Stimulated activated CD4-positive, alpha-beta T cell treated with anti-CD3 and anti-CD28 coated beads, Interleukin-1b, Interleukin-23, amount 100 ng/mL, for 24 hours (primary cell): ENCODE results near the gene AKAP6.

Experiments used
- DNase-seq, 4 experiments: peaks; one replicate each; pipeline ENCODE4 v3.0.0-alpha.2; 2020; ENCODE audit warnings: low read depth in 4 of 4, low spot score in 1 of 4

The AKAP6 gene

DNA sequence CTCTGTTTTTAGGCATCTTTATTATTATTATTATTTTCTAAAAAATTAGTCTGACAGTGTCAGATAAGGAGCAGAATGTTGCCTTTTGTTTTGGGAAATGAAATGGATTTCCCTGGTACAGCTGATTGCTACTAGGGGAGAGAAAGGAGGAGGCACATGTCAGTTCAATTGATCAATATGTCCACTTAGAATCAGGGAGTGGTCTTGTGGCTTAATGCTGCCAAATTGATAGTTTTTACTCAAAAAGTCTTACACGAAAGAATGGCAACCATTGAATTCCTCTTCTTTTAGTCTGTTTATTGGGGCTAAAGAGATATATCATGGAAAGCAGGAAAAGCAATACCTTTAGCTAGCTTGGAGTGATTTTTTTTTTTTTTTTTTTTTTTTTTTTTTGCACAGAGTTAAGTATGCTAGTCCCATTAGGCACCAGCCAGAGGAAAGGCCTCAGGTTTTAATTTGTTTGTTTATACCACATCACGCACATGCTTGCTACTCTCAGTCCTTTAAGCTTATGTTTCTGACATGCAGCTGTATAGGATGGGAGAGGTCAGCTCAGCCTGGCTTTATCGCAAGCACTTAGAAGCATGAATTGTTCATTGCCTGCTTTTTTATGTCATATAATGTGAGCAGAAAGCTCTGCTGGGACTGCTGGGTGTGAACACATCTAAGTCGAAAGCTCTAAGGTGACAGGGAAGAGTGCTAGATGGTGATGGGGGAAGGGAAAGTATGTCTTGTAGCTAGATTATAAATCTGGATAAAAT, 1.4 kb downstream of the AKAP6 start:
- no peak for DNase-seq

DNA sequence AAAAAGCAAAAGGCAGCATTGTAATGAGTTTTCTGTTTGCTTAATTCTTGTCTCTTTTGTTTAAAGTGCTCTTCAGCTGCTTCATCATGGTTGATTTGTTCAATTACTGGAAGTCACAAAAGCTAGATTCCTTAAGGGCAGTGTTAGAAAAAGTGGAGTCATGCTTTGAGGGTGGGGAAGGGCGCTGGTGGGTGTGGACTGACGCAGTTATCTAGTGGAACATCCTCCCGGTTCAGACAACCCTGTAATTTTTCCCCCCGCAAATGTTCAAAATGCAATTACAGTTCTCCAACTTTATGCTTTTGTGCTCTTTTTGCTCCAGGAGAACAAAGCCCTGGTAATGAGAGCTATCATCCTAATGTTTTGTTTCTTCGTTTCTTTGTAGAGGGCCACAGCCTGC, 2.1 kb downstream of the AKAP6 start:
- DNase-seq = no peak

DNA sequence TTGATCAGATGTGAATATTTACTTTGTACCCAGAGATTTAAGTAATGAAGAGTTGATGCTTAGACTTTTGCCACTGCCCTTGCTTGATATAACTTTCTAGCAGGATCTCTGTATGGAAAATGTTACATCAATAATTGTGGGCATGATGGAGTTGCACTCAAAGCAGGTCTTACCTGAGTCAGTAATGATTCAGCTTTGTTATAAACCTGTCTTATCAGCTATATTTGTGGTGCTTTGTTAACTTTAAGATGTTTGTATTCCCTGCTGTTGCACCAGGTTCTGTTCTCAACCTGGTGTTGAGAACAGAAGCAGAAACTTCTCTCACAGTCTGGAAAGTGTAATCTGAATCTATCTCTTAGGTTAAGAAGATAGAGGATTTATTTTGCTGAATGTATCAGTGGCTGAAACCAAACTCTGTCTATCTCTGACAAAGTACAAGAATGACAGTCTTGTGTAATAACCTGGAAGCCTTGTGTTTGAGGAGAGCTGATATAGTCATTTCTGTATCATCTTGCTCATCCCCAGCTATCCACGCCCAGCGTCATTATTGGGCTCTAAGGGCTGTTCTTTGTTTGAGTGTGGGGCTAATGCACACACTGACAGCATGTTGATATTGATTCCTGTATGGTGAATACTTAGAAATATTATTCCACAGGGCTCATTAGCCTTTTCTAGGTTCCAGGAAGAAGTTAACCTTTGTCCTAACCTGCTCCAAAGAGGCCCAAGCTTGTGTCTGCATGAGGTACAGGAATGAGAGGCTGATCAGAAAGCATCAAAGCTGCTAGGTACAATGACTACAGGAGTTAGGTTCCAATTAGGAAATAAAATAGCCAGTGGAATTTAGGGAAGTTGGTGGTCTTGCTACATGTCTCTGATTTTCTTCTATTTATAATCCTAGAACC, 3.6 kb downstream of the AKAP6 start:
- no peak for DNase-seq

DNA sequence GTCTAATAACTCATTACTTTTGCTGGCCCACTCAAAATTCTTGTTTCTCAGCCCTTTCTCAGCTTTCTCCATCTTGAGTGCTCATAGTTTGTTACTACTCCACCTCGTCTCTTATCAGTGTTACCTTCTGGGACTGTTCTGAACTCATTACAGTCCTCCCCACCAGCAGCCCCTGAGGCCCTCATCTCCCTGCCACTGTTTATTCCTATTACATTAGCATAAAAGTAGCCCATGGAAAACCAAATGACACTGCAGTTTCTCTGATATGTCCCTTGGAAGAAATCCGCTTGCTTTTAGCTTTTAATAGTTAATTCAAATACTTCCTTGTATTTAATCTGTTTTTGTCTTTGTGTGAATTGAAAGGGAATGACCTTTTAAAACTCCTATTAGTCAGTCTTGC, 7.6 kb downstream of the AKAP6 start:
- no peak for DNase-seq

DNA sequence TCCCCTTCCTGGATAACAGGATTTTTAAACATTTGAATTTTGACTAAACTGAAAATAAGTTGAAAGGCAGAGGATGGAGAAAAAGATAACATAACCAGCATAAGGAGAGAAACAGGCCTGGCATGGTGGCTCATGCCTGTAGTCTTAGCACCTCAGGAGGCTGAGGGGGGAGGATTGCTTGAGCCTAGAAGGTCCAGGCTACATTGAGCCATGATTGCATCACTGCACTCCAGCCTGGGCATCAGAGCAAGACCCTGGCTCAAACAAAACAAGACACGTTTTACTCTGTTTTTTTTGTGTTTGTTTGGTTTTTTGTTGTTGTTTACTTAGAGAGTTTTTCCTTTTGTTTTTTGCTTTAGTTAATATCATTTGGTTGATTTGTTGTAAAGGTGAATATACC, 8.7 kb downstream of the AKAP6 start:
- DNase-seq = no peak

DNA sequence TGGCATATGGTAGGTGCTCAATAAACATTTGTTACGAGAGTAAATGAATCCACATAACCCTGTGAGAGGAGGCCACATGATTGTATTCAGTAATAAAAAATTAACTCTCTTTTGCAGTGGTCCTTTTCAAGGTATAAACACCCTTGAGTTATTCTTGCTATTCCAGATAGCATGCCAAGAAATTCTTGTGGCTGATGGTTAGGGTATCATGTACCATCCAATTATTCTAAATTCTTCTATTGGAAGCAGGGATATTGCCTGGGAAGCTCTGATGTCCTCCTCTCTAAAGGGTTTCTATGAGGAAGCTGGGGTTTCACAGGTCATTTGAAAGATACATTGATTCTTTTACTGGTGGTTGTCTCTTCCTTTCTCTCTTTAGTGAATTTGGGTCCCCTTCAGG, 10.1 kb downstream of the AKAP6 start:
- DNase-seq = no peak

DNA sequence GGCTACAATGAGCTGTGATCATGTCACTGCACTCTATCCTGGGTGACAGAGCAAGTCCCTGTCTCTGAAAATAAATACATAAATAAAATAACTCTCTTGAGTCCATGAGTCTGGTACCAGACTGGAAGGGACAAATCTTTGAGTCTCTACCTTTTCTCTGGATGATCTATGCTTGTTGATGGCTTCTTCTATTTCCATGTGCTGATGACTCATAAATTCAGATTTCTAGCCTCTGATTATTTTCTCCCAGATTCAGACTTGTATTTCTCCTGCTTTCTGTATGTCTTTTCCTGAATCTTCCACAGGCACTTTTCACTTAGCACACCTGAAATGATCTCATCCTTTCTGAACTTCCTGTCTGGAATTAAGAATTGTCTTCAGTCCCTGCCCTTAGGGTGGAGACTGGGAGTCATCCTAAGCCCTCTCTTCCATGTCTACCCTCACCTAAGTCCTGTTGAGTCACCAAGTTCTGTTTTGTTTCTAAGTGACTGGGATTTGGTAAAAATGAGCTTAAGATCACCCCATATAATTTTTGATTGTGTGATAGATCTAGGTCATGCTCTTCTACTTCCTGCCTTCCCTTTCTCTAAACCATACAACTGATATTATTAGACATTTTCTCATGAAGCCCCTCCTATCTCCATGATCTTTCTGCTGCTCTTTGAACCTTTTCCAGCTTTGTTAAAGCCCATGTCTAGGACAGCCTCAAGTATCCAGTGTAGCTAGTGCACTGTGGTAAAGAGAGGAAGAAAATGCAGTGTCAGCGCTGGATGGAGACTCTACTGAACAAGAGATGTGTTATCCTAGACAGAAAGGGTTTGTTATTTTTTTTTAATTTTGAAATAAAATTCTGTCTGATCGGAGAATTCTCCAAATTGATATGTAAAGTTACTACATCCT, 13.1 kb downstream of the AKAP6 start:
- DNase-seq = no peak

DNA sequence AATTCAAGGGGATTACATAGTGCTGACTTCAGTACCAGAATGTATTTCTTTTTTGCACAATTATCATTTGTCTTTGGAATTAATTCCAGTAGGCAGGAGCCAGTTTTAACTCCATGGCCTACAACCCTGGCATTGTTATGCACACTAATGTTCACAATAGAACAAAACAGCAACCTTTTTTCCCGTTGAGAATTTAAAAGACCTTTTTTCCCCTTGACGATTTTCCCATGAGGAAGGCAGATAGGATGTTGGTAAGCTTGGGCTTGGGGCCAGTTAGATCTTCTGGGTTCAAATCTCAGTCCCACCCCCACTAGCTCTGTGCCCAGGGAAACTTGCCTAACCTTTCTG, 13.7 kb downstream of the AKAP6 start:
- no peak for DNase-seq

DNA sequence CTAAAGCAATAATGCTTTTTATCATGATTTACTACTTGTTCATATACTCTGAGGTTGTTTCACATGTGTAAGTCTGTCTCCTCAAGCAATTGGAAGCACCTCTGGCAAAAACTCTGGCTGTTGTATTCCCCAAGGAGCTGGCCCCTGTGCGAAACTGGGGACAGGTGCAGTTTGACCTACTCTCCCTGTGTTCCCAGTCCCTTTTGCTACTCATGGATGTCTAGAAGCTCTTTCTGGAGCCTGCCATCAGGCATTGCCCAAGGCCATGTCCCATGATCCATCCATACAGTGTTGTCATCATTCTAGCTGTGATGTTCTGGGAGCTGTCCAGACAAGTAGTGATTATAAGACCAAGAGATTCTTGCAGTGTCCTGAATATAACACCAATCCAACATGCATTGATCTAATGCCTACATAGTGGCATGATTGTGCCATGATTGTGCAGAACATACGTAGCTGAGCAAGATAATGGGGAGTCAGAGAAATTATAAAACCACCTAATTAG, 14.9 kb downstream of the AKAP6 start:
- DNase-seq = no peak

DNA sequence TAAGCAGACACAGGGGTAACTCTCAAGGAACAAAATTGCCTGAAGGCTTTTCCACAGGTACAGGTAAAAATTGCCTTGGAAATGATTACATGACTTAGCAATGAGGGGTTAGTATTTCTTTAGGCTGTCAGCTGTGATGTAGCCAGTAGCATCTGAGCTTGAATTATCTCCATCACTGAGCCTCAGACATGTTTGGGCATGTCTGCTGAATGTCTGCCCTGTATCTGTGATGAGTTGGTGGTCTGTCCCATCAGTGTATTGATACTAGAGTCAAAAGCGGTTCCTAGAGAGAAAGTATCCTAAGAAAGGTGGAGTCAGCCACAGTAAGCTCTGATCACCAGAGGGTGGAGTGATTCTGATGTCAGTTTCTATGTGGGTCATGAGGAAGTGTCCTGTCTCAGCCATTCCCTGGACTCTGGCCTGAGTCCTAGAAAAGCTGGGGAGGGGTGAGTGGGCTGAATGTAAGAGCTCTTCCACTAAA, 16.3 kb downstream of the AKAP6 start:
- no peak for DNase-seq

DNA sequence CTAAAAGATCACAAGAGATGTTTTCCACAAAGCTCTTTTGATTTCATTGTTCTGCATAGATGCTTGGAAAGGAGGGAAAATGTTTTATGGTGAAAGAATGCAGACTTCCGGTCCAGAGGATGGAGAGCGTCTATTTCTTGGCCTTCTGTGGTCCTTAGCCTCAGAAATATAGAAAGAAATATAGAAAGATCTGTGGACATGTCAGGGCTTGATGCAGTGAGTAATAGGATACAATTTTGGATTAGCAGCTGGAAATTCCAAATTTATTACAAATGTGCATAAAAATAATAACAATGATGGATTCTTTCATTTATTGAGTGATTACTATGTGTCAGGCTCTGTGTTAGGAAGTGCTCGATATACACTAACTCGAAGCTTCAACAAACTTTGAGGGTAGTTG, 20.2 kb downstream of the AKAP6 start:
- no peak for DNase-seq

DNA sequence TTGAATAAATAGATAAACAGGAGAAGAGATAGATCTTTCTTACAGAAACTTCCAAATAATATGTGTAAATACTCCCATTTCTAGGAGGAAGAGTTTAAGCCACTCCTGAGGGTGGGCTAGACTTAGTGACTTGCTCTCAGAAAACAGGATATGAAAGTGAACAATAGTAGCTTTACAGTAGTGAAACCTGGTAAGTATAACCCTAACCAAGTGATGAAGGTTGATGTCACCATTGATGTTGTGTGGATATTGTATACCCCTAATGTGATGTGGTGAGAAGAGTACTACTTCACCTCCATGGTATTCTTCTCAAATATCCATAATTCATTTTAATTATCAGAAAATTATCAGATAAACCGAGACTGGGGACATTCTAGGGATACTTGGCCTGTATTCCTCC, 20.9 kb downstream of the AKAP6 start:
- DNase-seq = no peak

DNA sequence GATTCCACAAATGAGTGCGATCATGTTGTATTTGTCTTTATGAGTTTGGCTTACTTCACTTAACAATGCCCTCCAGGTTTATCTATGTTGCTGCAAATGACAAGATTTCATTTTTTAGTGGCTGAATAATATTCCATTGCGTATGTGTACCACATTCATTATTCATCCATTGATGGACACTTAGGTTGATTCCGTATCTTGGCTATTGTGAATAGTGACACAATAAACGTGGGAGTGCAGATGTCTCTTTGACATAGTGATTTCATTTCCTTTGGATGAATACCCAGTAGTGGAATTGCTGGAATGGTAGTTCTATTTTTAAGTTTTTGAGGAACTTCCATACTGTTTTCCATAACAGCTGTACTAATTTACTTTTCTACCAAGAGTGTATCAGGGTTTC, 23.5 kb downstream of the AKAP6 start:
- DNase-seq = no peak

DNA sequence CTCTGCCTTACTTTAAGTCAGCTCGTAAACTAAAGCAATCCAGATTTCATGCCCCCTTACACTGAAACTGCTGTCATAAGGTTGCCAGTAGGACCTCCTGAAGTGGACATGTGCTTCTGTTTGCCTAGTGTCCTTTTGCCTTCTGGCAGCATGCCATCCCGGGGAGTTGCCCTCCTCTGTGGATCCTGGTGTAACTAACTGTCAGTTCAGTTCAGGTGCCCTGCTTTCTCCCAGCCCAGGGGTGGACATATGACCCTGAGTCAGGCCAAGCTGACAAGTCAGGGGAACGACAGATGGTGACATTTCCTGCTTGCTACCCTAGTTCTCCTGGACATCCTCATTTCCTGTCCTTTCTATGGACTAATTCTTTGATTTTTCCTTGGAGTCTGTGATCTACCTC, 25.6 kb downstream of the AKAP6 start:
- no peak for DNase-seq

DNA sequence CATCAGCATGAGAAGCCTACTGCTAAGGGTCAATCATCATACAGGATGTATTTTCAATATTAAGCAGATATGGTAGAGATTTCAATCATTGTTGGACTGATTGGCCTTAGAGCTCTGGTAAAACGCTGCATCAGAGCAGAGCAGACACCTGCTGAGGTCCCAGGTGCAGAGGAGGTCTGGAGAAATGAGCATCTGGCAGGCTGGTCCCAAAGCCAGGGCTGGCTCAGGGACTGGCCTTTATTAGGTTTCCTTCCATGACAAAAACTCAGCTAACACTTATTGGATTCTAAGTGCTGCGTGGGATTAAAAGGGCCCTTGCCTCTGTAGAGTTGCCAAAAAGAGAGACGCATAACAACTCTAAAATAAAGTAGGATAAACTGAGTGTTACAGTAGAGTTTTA, 29.7 kb downstream of the AKAP6 start:
- DNase-seq = no peak

DNA sequence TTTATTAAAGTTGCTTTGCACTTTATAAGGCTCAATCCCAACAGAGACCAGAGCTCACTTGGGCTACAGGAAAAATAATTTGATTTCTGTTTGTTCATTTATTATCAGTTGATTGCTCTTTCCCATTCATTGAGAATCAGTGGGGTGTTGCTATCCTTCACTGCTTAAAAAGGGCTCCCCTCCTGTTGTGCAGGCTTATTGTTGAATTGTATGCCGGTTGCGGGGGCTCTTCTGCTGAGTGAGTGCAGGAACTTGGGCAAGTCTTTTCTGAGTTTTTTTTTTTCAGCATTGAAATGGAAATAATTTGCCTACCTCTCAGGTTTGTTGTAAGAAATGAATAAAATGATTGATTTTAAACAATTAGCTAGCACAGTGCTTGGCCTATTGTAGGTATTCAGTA, 32.6 kb downstream of the AKAP6 start:
- no peak for DNase-seq

DNA sequence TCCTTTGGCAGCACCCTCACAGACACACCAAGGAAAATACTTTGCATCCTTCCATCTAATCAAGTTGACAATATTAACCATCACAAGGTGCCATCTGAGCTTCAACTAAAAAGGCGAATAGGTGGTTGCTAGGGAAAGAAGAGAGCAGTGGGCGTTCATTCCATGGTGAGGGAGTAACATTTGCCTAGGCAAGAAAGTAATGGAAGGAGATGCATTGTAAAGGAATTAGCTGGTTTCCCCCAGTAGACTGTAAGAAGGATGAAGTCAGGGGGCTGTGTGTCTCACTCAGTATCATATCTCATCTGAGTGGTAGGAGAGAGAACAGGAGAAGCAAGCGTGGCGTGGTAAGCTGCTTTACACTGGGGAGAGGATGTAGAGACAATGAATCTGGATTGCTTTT, 34.7 kb downstream of the AKAP6 start:
- DNase-seq = no peak

DNA sequence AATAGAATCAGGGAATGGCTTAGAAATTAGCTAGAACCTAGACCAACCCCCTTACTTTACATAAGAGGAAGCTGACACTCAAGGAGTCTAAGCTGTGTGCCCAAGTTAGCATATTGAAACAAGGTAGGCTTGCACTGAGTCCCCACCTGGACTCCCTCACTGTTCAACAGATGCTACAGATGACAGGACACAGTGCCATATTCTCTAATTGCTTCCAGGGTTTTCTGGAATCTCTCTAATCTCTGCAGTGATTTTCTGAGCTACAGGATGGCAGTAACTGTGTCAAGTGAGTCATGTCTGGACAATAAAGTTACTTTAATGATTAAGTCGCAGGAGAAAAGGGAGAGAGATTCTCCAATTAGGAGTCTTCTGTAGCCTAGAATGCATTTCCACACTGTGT, 35.8 kb downstream of the AKAP6 start:
- no peak for DNase-seq

DNA sequence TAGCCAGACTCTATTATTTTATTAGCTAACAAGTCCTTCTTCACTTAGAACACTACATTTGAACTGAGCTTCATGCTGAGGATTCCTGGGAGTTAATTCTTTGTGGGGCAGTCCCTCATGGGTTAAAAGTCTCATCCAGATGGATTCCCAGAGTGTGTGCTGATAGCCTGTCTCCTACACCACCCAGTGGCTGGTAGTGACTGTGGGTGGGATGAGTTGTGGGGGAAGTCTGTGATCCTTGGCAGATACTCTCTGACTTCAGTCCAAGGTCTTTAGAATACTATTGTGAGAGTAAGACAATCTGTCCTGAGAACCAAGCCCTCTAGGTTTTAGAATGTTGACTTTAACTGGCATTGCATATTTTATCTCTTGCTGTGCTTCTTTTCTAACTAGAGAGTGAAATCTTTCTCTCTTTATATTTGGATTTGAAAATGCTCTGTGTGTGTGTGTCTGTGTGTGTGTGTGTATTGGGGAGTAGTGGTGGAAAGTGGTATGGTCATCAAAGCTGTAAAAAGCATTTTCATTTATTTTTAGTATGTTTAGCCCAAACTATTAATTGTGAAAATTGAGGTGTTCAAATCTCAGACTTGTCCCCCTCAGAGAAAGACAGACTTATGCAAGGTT, 37.3 kb downstream of the AKAP6 start:
- no peak for DNase-seq

DNA sequence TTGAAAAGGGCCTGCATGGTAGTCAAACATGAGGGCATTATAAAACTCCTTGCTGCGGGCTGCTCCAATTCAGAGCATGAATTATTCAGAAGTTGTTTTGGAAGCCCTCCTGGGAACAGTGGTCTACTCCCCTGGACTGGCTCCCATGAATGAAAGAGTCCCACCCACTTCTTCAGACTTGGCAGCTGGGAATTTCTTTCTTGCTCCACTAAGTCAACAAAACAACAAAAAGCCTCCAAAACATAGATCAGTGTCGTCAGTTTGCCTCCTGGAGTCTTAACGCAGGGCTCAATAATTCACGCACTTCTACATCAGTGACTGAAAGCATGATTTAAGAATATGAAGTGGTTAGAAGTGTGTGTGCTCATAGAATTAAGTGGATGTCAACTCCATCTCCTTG, 37.9 kb downstream of the AKAP6 start:
- no peak for DNase-seq

DNA sequence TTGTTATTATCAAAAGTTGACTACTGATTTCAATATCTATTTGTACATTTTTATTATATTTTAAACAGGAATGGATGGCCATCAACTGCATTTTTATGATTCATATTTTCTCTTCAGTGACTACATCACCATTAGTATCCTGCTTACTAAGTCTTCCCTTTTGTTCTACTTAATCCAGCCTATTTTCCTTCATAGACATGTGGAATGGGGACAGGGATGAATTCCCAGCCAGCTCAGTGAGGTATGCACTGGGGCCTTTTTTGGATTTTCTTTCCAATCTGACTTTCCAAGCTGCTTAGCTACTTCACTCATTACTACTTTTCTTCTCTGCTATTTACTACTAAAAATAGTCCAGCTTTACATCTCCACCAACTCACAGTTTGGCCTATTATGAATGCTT, 38.4 kb downstream of the AKAP6 start:
- no peak for DNase-seq
